Neuron (in vitro differentiated cells): Measurements from ENCODE around the gene RALGDS.
"Not testable (repeated sequence)": the region's sequence is repeated elsewhere in the genome, so short reads cannot be mapped to it uniquely, and the experiment has no call there.

ENCODE experiments used
- H2AFZ ChIP-seq: one replicate; pipeline ENCODE4 v1.6.1; 2013; ENCODE audit warnings: low read depth, mild to moderate bottlenecking, inconsistent platforms, low read length, moderate library complexity
- H3K27me3 ChIP-seq: one replicate; pipeline ENCODE4 v1.6.1; 2013; ENCODE audit warnings: low read length; ENCODE audit not compliant: insufficient read depth
- H3K36me3 ChIP-seq: one replicate; pipeline ENCODE4 v1.6.1; 2013; ENCODE audit warnings: low read length; ENCODE audit not compliant: insufficient read depth
- H3K4me1 ChIP-seq: one replicate; pipeline ENCODE4 v1.6.1; 2013; ENCODE audit warnings: low read length; ENCODE audit not compliant: insufficient read depth
- H3K4me3 ChIP-seq: 2 replicates; pipeline ENCODE4 v1.5.1; 2013; ENCODE audit warnings: mild to moderate bottlenecking, low read length, moderate library complexity
- H3K9me3 ChIP-seq: one replicate; pipeline ENCODE4 v1.6.1; 2013; ENCODE audit warnings: low read length

The RALGDS gene

DNA sequence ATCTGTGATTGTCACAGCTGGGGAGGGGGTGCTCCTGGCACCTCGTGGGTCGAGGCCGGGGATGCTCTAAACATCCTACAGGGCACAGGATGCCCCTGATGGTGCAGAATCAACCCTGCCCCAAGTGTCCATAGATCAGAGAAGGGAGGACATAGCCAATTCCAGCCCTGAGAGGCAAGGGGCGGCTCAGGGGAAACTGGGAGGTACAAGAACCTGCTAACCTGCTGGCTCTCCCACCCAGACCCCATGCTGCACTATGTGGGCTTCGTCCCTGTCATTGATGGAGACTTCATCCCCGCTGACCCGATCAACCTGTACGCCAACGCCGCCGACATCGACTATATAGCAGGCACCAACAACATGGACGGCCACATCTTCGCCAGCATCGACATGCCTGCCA is 52.6 kb downstream of the RALGDS start:
- not testable (repeated sequence) for H2AFZ ChIP-seq, H3K4me3 ChIP-seq, H3K4me1 ChIP-seq, H3K27me3 ChIP-seq, H3K9me3 ChIP-seq, H3K36me3 ChIP-seq

DNA sequence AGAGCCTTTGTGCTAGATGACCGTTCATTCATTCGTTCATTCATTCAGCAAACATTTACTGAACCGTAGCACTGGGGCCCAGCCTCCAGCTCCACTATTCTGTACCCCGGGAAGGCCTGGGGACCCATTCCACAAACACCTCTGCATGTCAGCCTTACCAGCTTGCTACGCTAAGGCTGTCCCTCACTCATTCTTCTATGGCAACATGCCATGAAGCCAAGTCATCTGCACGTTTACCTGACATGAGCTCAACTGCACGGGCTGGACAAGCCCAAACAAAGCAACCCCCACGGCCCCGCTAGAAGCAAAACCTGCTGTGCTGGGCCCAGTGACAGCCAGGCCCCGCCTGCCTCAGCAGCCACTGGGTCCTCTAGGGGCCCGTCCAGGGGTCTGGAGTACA is 53.2 kb downstream of the RALGDS start:
- H2AFZ ChIP-seq = no peak overlapping the region
- H3K4me3 ChIP-seq = no peak overlapping the region
- peaks cover 2% of the 10 kb centered on the region for H3K36me3 ChIP-seq
- no peaks in the 10 kb centered on the region for H3K4me1 ChIP-seq
- H3K9me3 ChIP-seq = no peaks in the 10 kb centered on the region
- H3K27me3 ChIP-seq = no peaks in the 10 kb centered on the region

DNA sequence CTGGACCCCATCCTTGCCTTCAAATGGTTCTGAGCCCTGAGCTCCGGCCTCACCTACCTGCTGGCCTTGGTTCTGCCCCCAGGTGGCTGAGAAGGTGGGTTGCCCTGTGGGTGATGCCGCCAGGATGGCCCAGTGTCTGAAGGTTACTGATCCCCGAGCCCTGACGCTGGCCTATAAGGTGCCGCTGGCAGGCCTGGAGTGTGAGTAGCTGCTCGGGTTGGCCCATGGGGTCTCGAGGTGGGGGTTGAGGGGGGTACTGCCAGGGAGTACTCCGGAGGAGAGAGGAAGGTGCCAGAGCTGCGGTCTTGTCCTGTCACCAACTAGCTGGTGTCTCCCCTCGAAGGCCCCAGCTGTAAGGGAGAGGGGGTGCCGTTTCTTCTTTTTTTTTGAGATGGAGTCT is 54.0 kb downstream of the RALGDS start:
- peaks cover 2% of the 10 kb centered on the region for H3K36me3 ChIP-seq
- no peaks in the 10 kb centered on the region for H3K4me1 ChIP-seq

DNA sequence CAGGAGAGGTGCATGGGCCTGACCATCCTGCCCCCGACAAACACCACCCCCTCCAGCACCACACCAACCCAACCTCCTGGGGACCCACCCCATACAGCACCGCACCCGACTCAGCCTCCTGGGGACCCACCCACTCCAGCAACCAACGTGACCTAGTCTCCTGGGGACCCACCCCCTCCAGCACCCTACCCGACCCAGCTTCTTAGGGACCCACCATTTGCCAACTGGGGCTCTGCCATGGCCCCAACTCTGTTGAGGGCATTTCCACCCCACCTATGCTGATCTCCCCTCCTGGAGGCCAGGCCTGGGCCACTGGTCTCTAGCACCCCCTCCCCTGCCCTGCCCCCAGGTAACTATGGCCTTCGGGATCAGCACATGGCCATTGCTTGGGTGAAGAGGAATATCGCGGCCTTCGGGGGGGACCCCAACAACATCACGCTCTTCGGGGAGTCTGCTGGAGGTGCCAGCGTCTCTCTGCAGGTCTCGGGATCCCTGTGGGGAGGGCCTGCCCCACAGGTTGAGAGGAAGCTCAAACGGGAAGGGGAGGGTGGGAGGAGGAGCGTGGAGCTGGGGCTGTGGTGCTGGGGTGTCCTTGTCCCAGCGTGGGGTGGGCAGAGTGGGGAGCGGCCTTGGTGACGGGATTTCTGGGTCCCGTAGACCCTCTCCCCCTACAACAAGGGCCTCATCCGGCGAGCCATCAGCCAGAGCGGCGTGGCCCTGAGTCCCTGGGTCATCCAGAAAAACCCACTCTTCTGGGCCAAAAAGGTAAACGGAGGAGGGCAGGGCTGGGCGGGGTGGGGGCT is 54.7 kb downstream of the RALGDS start:
- Histone ChIP-seq H3K9me3 (no peaks in the 10 kb centered on the region), H3K36me3 (peaks cover 2% of the 10 kb centered on the region), H2AFZ (no peak overlapping the region), H3K4me1 (no peaks in the 10 kb centered on the region), H3K27me3 (no peaks in the 10 kb centered on the region), H3K4me3 (no peak overlapping the region)

More for the DNA sequence above, 54.0 kb downstream of the RALGDS start:
- H3K4me3 ChIP-seq = no peak overlapping the region
- H2AFZ ChIP-seq = no peak overlapping the region
- no peaks in the 10 kb centered on the region for H3K27me3 ChIP-seq
- no peaks in the 10 kb centered on the region for H3K9me3 ChIP-seq

DNA sequence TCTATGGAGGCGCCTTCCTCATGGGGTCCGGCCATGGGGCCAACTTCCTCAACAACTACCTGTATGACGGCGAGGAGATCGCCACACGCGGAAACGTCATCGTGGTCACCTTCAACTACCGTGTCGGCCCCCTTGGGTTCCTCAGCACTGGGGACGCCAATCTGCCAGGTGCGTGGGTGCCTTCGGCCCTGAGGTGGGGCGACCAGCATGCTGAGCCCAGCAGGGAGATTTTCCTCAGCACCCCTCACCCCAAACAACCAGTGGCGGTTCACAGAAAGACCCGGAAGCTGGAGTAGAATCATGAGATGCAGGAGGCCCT is 56.0 kb downstream of the RALGDS start:
- H3K27me3 ChIP-seq = no peaks in the 10 kb centered on the region
- H3K4me3 ChIP-seq = no peak overlapping the region
- H3K9me3 ChIP-seq = no peaks in the 10 kb centered on the region
- peaks cover 5% of the 10 kb centered on the region for H3K4me1 ChIP-seq
- peaks cover 2% of the 10 kb centered on the region for H3K36me3 ChIP-seq
- H2AFZ ChIP-seq = no peak overlapping the region

DNA sequence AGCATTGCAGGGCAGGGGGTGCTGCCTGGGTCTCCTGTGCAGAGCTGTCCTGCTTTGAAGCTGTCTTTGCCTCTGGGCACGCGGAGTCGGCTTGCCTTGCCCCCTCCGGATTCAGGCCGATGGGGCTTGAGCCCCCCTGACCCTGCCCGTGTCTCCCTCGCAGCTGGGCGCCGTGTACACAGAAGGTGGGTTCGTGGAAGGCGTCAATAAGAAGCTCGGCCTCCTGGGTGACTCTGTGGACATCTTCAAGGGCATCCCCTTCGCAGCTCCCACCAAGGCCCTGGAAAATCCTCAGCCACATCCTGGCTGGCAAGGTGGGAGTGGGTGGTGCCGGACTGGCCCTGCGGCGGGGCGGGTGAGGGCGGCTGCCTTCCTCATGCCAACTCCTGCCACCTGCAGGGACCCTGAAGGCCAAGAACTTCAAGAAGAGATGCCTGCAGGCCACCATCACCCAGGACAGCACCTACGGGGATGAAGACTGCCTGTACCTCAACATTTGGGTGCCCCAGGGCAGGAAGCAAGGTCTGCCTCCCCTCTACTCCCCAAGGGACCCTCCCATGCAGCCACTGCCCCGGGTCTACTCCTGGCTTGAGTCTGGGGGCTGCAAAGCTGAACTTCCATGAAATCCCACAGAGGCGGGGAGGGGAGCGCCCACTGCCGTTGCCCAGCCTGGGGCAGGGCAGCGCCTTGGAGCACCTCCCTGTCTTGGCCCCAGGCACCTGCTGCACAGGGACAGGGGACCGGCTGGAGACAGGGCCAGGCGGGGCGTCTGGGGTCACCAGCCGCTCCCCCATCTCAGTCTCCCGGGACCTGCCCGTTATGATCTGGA is 56.6 kb downstream of the RALGDS start:
- Histone ChIP-seq H3K9me3 (no peaks in the 10 kb centered on the region), H2AFZ (no peak overlapping the region), H3K36me3 (peaks cover 2% of the 10 kb centered on the region), H3K4me3 (no peak overlapping the region), H3K27me3 (no peaks in the 10 kb centered on the region), H3K4me1 (peaks cover 5% of the 10 kb centered on the region)

DNA sequence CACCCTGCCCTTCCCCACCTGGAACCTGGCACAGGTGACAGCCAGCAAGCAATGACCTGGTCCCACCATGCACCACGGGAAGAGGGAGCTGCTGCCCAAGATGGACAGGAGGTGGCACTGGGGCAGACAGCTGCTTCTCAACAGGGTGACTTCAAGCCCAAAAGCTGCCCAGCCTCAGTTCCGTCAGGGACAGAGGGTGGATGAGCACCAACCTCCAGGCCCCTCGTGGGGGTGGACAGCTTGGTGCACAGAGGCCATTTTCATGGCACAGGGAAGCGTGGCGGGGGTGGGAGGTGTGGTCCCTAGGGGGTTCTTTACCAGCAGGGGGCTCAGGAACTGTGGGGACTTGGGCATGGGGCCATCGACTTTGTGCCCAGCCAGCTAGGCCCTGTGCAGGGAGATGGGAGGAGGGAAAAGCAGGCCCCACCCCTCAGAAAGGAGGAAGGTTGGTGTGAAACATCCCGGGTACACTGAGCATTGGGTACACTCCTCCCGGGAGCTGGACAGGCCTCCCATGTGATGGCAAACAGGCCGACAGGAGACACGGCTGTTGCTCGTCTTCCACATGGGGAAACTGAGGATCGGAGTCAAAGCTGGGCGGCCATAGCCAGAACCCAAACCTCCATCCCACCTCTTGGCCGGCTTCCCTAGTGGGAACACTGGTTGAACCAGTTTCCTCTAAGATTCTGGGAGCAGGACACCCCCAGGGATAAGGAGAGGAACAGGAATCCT is 57.4 kb downstream of the RALGDS start:
- no peaks in the 10 kb centered on the region for H3K27me3 ChIP-seq
- H3K36me3 ChIP-seq = peaks cover 6% of the 10 kb centered on the region
- peaks cover 5% of the 10 kb centered on the region for H3K4me1 ChIP-seq
- H2AFZ ChIP-seq = no peak overlapping the region
- no peaks in the 10 kb centered on the region for H3K9me3 ChIP-seq
- H3K4me3 ChIP-seq = no peak overlapping the region

DNA sequence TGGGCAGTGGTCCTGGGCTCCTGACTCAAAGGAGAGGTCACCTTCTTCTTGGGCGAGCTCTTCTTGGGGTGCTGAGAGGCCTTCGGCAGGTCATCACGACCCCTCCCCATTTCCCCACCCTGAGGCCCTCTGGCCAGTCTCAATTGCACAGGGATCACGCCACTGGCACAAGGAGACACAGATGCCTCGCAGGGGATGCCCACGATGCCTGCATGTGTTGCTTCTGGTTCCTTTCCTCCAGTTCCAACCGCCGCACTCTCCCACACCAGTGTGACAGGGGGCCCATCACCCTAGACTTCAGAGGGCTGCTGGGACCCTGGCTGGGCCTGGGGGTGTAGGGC is 57.9 kb downstream of the RALGDS start:
- H3K4me3 ChIP-seq = no peak overlapping the region
- H3K4me1 ChIP-seq = peaks cover 5% of the 10 kb centered on the region
- H3K9me3 ChIP-seq = no peaks in the 10 kb centered on the region
- H3K27me3 ChIP-seq = no peaks in the 10 kb centered on the region
- H2AFZ ChIP-seq = no peak overlapping the region
- H3K36me3 ChIP-seq = peaks cover 7% of the 10 kb centered on the region

DNA sequence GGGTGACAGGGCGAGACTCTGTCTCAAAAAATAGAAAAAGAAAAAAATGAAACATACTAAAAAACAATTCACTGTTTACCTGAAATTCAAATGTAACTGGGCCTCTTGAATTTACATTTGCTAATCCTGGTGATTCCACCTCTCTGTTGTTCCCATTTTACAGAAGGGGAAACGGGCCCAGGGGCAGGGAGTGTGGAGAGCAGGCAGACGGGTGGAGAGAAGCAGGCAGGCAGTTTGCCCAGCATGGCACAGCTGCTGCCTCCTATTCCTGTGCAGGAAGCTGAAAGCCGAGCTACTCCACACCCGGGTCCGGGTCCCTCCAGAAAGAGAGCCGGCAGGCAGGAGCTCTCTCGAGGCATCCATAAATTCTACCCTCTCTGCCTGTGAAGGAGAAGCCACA is 58.5 kb downstream of the RALGDS start:
- H3K4me1 ChIP-seq, H3K9me3 ChIP-seq, H2AFZ ChIP-seq, H3K4me3 ChIP-seq, H3K27me3 ChIP-seq: not testable (repeated sequence)
- H3K36me3 ChIP-seq = peaks cover 13% of the 10 kb centered on the region

DNA sequence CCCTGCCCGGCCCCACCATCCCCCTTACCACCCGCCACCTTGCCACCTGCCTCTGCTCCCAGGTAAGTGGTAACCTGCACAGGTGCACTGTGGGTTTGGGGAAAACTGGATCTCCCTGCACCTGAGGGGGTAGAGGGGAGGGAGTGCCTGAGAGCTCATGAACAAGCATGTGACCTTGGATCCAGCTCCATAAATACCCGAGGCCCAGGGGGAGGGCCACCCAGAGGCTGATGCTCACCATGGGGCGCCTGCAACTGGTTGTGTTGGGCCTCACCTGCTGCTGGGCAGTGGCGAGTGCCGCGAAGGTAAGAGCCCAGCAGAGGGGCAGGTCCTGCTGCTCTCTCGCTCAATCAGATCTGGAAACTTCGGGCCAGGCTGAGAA is 59.3 kb downstream of the RALGDS start, which contains the start of gene CEL:
TSS of gene CEL (plus strand) at position 218 of the 382 bp plus-strand sequence. CDS start at position 240, 22 bp downstream.
- peaks cover 20% of the 10 kb centered on the region for H3K36me3 ChIP-seq
- not testable (repeated sequence) for H3K27me3 ChIP-seq, H3K4me3 ChIP-seq, H3K9me3 ChIP-seq, H3K4me1 ChIP-seq, H2AFZ ChIP-seq

DNA sequence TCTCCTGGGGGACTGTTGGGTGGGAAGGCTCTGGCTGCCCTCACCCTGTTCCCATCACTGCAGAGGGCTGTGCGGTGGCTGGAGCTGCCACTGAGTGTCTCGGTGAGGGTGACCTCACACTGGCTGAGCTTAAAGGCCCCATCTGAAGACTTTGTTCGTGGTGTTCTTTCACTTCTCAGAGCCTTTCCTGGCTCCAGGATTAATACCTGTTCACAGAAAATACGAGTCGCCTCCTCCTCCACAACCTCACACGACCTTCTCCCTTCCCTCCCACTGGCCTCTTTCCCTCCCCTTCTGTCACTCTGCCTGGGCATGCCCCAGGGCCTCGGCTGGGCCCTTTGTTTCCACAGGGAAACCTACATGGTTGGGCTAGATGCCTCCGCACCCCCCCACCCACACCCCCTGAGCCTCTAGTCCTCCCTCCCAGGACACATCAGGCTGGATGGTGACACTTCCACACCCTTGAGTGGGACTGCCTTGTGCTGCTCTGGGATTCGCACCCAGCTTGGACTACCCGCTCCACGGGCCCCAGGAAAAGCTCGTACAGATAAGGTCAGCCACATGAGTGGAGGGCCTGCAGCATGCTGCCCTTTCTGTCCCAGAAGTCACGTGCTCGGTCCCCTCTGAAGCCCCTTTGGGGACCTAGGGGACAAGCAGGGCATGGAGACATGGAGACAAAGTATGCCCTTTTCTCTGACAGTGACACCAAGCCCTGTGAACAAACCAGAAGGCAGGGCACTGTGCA is 59.8 kb downstream of the RALGDS start:
- not testable (repeated sequence) for H3K4me3 ChIP-seq, H3K27me3 ChIP-seq, H3K9me3 ChIP-seq, H2AFZ ChIP-seq, H3K4me1 ChIP-seq
- peaks cover 25% of the 10 kb centered on the region for H3K36me3 ChIP-seq

DNA sequence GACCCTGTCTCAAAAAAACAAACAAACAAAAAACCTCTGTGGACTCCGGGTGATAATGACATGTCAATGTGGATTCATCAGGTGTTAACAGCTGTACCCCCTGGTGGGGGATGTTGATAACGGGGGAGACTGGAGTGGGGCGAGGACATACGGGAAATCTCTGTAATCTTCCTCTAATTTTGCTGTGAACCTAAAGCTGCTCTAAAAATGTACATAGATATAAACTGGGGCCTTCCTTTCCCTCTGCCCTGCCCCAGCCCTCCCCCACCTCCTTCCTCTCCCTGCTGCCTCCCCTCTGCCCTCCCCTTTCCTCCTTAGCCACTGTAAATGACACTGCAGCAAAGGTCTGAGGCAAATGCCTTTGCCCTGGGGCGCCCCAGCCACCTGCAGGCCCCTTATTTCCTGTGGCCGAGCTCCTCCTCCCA is 60.6 kb downstream of the RALGDS start:
- no peak overlapping the region for H3K4me3 ChIP-seq
- peaks cover 33% of the 10 kb centered on the region for H3K36me3 ChIP-seq
- no peaks in the 10 kb centered on the region for H3K27me3 ChIP-seq
- H2AFZ ChIP-seq = no peak overlapping the region
- H3K9me3 ChIP-seq = no peaks in the 10 kb centered on the region
- peaks cover 5% of the 10 kb centered on the region for H3K4me1 ChIP-seq

DNA sequence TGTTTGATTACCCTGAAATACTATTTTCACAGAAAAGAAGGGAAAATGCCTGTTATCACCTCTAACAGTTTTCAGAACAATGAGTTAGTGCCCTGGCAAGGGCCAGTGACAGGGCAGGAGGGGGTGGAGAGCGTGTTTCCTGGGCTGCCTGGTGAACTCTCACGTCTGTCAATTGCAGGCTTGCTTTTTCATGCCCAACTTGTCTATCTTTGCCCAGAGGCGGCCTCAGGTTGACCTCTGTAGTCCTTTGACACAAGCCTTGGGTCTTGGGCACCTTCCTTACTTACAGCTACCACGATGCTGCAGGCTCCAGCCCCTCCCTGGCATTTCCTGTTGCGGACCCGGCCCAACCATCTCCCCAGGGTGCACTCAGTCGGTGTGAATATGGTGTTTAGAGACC is 61.4 kb downstream of the RALGDS start:
- H3K27me3 ChIP-seq = no peaks in the 10 kb centered on the region
- no peaks in the 10 kb centered on the region for H3K9me3 ChIP-seq
- H3K4me1 ChIP-seq = peaks cover 5% of the 10 kb centered on the region

More for the DNA sequence above, 61.4 kb downstream of the RALGDS start:
- Histone ChIP-seq H3K4me3 (no peak overlapping the region), H3K36me3 (peaks cover 39% of the 10 kb centered on the region), H2AFZ (no peak overlapping the region)
